ENCODE measurements around the gene CAPN5.

- TF ChIP-seq CTCF (IDR thresholded peaks at IDR 0.05; ENCODE audit: low read depth, low read length, missing input control) = no peak
- no peak for TF ChIP-seq TAF1 (conservative IDR thresholded peaks at IDR 0.05)
- no peak for TF ChIP-seq MAX (IDR thresholded peaks at IDR 0.05)
- no peak for TF ChIP-seq YY1 (IDR thresholded peaks at IDR 0.05)
- TF ChIP-seq REST (IDR thresholded peaks at IDR 0.05) = no peak
- no peak for TF ChIP-seq RAD21 (IDR thresholded peaks at IDR 0.05)
- no peak for TF ChIP-seq HNF4G (IDR thresholded peaks at IDR 0.05)
- no peak for TF ChIP-seq SP1 (IDR thresholded peaks at IDR 0.05)
- TF ChIP-seq EGR1 (IDR thresholded peaks at IDR 0.05; ENCODE audit: low read depth in 2 of 2) = no peak
- TF ChIP-seq ATF3 (IDR thresholded peaks at IDR 0.05) = no peak
- TF ChIP-seq JUND (IDR thresholded peaks at IDR 0.05) = no peak
- no peak for TF ChIP-seq ZBTB33 (IDR thresholded peaks at IDR 0.05)
- no peak for TF ChIP-seq FOXA1 (IDR thresholded peaks at IDR 0.05)
Measured at GRCh38 chr11:77155082-77155475, 88.3 kb downstream of the CAPN5 start.

All from liver (tissue), 3 donors.